IMR-90 (cell line): ENCODE data around the gene ENPP3.
A peak's percentile ranks its signal among the peaks of the same experiment; 100 is the strongest.

Experiments used
- CTCF ChIP-seq: conservative IDR thresholded peaks from 2 replicates; pipeline ENCODE4 v1.5.1; 2012; ENCODE audit warnings: mild to moderate bottlenecking, low read depth, low read length, improper control_type of control experiment
- MAFK ChIP-seq: IDR thresholded peaks from 2 replicates; pipeline ENCODE4 v1.6.1; 2012; ENCODE audit warnings: low read depth, low read length, improper control_type of control experiment

- TF ChIP-seq MAFK (no peak), CTCF (peak; percentile 94)
Measured at GRCh38 chr6:131694832-131695426, 57.8 kb downstream of the ENPP3 start.
